HEK293T (cell line): Measurements from ENCODE around the gene MEI1.

Experiments
- BHLHE40 ChIP-seq: fragments of 450-650 bp; IDR thresholded peaks from 2 replicates; pipeline ENCODE4 v1.6.1; 2016; ENCODE audit warnings: mild to moderate bottlenecking, moderate library complexity, borderline replicate concordance
- SP1 ChIP-seq: fragments of 450-650 bp; IDR thresholded peaks from 2 replicates; pipeline ENCODE4 v1.6.1; 2017

DNA sequence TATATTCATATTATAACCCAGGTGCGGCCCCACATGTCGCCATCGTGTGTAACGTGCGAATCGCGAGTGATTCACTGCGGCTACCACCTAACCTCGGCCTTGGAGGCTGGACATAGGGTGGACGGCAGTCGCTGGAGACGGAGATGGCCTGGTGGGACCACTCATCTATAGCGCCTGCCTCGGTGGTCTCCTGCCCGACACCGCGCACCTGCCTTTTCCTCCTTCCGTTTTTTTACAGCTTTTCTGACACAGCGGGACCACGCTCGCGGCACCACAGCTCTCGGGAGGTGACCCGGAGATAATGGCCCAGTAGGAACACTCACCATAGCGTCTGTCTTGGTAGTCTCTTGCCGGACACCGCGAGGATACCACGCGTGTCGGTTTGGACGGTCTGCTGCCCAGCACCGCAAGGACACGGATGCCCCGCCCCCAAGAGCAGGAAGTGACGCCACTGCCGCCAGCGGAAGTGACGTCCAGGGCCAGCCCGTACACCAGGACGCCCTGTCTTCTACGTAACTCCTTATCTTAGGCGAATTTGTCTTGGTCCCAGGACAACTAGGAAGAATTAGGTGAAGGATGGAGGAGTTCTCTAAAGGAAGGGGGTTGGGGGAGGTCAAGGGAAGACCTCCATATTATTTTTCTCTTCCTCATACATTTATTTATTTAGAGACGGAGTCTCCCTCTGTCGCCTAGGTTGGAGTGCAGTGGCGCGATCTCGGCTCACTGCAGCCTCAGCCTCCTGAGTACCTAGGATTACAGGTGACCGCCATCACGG, 17.1 kb upstream of the MEI1 start:
- no peak for TF ChIP-seq BHLHE40
- TF ChIP-seq SP1: no peak
